H54 (cell line): ENCODE measurements around the gene TAS1R2.
A peak's percentile ranks its signal among the peaks of the same experiment; 100 is the strongest.

Experiments used
- DNase-seq: peaks from one replicate; pipeline ENCODE4 v3.0.0; 2011; ENCODE audit warnings: low spot score, mixed read lengths; ENCODE audit not compliant: insufficient read length
- FAIRE-seq: peaks from 3 replicates; lab custom pipeline; 2011; peaks lifted over from hg19 to GRCh38; lab: Jason Lieb, UNC
- POLR2A ChIP-seq: IDR thresholded peaks from 2 replicates; pipeline ENCODE4 v1.6.1; 2011; ENCODE audit warnings: low read depth, mild to moderate bottlenecking, low read length

The TAS1R2 gene

DNA sequence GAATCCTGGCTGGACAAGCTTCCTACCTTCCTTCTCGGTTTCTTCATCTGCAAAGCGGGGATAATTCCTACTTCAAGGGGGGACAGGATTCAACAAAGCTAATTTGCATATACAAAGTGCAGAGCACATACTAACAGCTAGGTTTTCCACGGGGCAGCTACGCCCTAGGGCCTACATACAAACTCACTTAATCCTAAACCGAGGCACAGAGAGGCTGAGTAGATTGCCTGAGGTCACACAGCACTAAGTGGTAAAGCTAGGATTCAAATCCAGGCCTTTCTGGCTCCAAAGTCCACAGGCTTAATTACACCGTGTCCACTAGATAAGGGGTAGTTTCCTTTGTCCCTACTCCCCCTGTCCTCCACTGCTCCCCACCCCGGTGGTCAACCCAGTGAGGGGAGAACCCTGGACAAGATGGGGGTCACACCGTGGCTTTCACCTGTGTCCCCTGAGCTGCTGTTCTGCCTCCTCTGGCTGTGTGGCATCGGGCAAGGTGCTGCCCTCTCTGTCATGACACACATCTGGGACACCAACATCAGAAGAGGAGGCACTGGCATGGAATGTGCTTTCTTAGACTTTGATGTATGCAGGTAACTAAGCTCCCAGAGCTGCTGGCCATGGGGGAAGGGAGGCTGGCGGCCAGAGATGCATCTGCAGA lies 44.5 kb downstream of the TAS1R2 start:
- TF ChIP-seq POLR2A, result no peak
- no peak for FAIRE-seq
- no peak for DNase-seq

DNA sequence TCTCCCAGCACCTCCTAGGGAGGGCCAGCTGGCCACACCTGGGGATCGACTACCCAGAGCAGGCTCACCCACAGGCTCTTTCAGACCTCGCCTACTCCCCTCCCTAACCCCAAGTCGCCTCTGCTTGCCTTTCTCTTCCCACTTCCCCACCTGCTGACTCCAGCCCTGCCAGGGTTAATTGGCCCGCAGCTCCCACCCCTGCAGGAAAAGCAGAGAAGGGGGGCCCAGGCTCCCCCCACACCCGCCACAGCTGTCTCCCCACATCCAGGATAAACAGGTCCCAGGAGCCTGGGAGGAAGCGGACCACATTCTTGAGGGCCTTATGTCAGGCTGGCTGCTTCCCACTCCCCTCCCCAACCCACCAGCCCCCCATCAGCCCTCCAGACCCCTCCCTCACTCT lies 45.0 kb downstream of the TAS1R2 start:
- no peak for TF ChIP-seq POLR2A
- no peak for FAIRE-seq
- no peak for DNase-seq

DNA sequence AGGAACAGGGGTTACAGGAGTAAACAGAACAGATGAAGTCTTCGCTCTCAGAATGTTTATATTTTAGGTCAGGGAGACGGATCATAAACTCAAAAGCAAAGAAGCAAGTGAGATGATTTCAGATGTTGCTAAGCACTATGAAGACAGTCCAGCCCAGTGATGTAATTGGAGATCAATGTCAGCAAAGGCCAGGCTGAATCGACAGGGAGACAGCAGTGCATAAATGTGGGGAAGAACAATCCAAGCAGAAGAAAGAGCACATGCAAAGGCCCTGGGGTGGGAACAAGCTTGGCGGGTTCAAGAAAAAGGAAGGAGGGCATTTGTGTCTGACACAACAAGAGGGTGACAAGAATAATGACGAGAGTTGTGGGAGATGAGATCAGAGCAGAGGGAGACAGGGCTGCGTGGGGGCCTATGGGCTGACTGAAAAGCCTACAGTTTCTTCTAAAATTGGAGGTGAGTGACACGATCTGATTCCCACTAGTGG lies 47.0 kb downstream of the TAS1R2 start:
- DNase-seq (no peak), FAIRE-seq (no peak)
- TF ChIP-seq POLR2A, result no peak

DNA sequence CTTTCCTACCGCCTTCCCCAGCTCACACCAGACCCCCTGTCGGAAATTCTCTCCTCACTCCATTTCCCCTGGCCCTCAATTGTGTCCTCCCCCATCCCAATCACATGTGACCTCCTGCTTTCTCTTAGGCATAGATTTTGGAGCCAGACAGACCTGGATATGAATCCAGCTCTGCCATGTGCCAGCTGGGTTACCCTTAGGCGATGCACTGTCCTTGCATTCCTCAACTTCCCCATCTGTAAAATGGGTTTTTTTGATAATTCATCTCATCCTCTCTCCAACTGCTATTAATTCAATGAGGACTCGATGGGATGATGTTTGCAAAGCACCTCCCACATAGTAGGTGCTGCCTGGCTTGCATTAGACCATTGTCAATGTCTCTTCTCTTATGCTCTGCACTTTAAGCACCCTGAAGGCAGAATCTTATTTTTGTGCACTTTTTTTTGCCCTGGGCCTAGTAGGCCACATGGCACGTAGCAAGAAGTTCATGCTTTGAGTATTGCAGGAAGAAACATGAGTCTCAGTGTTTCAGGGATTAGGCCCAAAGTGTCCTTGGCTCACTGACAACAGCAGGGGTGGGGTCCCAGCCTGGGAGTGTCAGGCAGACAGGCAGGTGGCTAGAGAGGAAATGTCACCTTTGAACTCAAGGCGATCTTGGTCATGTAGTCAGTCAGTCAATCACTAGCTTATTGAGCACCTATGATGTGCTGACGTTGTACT lies 47.6 kb downstream of the TAS1R2 start:
- no peak for TF ChIP-seq POLR2A
- no peak for FAIRE-seq
- DNase-seq, result no peak

DNA sequence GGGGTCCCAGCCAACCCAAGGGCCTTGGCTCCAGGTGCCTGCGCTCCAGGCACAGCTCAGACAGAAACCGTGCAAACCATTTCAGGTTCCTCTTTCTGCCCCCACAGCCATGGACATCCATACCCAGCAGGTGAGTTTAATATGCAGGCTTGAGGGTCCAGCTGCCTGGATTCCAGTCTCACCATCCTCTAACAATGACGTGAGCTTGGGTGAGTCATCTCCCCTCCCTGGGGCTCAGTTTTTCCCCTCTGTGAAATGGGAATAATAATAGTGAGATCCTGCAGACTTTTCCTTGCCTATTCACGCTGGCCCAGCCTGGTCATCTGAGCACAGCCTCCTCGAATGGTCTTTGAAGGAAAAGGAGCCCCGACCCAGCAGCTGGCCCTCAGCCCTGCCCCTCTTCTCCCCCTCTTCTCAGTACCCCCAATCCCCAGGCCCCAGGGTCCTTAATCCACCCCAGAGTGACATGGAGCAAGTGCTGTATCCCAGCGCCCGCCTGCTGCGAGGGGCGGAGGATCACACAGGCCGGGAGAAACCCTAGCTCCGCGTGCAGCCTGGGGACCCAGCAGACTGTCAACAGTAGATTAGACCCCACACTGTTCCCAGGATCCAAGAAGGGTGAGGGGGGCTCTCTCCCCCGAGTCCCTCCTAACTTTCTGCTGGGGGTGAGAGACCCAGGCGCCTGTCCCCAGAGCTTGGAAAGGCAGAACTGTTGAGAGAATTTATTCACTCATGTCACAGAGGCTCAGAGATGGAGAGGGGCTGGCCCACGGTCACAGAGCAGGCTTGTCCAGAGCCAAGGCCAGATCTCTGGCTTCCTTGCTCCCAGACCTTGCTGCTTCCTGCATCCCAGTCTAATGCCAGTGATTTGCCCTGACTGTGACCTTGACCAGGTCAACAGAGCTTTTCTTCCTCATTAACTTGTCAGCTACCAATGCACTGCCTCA lies 49.2 kb downstream of the TAS1R2 start:
- FAIRE-seq (no peak), DNase-seq (no peak)
- TF ChIP-seq POLR2A, result no peak

DNA sequence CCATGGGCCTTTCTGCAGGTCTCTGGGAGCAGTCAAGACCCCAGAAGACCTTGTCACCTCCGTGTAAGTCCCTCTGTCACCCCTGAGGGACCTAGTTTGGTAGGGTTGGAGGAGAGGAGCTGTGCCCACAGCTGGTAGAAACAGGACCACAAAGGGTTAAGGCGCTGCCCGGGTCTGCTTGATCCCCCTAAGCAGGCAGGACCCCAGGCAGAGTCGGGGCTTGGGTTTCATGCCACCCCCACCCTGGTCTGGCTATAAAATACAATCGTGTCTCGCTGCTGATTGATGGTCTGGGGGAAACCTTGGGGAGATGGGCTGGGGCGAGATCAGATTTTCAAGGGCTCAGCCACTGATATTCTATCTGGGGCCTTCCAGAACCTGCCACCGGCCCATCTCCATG lies 50.9 kb downstream of the TAS1R2 start:
- FAIRE-seq (no peak), DNase-seq (no peak)
- TF ChIP-seq POLR2A, result no peak

DNA sequence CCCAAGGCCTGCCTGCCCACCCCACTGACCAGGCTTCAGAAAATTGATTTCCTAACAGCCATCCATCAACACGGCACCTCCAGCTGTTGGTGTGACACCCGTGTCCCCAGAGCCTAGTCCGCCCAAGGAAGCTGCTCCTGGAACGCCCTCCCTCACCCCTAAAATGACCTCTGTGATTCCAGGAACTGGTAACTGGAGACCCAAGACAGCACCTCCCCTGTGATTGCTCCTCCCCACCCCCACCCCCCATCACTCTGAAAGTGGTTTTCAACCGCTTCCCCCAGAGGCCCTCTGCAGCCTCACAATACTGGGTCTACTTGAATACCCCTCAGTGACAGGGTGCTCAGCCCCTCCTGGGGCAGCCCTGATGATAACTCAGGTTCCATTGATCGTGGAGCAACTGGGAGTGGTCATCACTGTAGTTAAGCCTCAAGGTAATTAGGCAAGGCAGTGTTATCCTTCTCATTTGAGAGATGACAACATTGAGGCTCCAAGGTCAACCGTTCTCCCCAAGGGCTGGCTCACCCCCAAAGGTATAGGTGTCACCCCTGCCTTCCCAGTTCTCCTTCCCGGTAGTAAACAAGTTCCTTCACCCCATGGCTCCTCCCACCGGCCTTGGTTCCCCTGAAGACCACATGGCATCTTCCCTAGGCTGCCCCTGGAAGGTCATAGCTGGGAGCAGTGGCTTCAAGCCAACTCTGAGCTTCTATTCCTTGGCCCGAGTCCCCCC lies 52.0 kb downstream of the TAS1R2 start:
- TF ChIP-seq POLR2A, result no peak
- DNase-seq (no peak), FAIRE-seq (no peak)

DNA sequence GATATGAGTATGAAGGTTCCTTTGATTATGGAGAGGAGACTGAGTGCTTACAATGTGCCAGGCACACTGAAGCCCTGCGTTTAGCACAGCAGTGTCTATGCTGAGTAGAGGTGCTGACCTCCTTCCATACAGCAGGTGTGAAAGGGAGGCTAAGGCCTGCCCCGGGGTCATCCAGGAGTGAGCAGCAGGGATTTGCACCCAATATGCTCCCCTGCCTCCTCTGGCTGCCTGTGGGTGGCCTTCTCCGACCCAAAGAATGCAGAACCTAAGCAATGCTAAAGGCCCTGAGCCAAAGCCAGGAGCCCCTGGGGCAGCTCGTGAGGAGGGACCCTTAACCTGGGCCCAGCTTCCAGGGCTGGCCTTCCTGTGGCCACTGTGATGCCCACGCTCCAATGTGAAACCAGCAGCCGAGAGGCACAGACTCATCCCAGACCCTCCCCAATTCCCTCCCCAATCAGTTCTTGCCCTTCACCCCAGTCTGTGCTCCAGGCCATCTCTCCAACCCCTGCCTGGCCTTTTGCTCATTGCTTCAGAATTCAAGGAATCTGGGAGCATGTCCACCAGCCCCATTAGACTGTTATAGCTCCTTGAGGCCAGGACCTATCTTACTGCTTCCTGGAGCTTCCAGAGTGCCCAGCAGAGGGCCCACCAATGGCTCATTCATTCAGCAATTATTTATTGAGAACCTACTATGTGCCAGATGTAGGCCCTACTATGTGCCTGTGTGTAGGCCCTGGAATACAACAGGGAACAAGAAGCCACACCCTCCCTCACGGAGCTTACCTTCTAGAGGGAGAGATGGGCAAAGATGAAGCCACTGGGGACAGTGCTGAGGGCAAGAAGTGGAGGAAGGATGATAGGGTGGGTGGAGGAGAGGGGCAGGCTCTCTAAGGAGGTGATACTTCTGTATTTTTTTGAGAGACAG lies 53.3 kb downstream of the TAS1R2 start:
- FAIRE-seq, result no peak
- no peak for TF ChIP-seq POLR2A
- peak; percentile 14 for DNase-seq

DNA sequence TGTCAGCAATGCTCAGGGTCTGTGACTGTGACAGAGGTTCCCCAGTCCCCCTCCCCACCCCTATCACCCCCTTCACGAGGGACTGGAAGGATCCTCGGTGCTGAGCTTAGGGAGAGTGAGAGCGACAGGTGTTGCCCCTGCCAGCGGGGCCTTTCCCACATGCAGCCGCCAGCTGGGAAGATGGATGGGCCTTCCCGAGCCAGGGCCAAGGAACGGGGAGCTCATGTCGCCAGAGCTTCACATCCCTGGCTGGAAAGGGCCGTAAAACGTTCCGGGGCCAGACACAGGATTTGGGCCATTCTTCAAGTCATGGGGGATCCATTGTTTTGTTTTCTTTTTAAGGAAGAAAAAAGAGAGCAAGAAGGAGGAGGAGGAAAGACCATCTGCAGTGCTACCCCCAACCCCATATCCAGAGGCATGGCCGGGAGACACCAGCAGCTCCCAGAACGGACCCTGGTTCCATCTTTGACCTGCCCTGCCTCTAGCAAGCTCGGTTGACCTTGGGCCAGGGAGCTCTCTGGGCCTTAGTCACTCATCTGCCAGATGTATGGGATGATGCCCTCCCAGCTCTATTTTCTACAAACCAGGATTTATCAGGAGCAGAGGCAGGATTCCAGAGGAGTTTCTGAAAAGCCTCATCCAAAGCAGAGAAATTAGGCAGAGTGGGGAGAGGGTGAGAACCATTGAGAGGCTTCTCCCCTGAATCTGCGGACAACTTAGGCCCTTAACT lies 54.1 kb downstream of the TAS1R2 start:
- DNase-seq, result no peak
- FAIRE-seq, result no peak
- TF ChIP-seq POLR2A, result no peak

DNA sequence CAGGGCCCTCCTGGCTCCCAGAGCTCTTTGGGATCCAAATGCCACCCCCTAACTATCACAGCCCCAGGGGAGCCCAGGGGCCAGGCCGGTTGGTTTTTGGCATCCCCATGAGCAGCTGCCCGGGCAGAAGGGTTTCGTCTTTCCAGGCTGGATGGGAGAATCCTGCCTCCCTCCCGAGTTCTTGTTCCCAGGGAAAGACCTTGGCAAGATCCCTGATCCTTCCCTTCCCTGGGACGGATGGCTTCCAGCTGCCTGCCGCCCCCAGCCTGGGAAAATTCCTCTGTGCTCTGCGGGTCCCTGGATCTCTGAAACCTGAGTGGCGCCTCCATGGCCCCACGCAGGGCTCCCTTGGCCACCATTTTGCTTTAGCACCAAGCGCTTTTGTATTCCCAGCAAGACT lies 55.6 kb downstream of the TAS1R2 start:
- no peak for TF ChIP-seq POLR2A
- DNase-seq, result no peak
- FAIRE-seq, result no peak

DNA sequence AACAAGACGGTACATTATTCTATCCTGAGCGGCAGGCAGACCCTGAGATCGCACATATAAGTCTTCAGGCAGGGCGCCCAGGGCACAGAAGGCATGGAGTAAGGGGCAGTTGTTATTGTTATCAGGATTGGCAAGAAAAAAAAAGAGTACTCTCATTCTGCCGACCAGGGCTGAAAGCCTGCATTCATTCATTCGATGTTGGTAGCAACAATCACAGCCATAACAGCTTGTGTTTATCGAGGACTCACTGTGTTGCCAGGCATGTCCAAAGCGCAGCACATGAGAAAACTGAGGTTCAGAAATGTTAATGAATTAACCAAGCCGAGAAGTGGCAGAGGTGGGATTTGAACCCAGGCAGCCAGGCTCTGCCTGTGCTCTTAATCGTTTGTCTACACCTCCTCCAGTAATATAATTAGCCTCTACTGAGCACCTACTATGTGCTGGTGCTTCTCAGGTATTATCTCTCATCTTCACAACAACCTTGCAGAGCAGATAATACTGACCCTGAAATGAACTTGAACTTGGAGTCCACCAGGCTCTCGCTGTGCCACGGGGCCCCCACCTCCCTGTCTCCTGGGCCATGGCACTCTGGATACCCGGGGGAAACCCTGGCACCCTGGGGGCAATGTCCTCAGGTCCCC lies 56.2 kb downstream of the TAS1R2 start:
- no peak for DNase-seq
- FAIRE-seq, result no peak
- TF ChIP-seq POLR2A, result no peak
